HCT116 (cell line): ENCODE data around the gene SLC2A13. TPM values are rescaled to one million over a fixed set of nuclear protein-coding genes. Genes with fewer than 3 reads are reported as not detected.

Source experiments
- ATAC-seq: fragments of 200-7000 bp; cut with Tn5 transposase; 2 replicates; pipeline ENCODE4 v1.9.1; 2020; ENCODE audit warnings: mild to moderate bottlenecking, moderate library complexity
- BruUV-seq: library from RNA; stranded (reverse); fragments of 400-500 nt; replicated peaks from 2 replicates; lab custom pipeline; 2021; lab: Mats Ljungman, UMichigan
- CTCF ChIA-PET: fragments of 300-600 bp; sonication (Branson Sonifier 250); formaldehyde crosslinking; loops from one replicate; lab custom pipeline; 2021; ENCODE audit warnings: antibody characterized with exemption; lab: Charles Lee
- POLR2A ChIA-PET: fragments of 300-600, 350-600 bp; sonication (Branson Sonifier 250); formaldehyde crosslinking; loops from one replicate; lab custom pipeline; 2021; ENCODE audit warnings: antibody characterized with exemption; lab: Charles Lee
- RAD21 ChIA-PET, 2 experiments: fragments of 300-600 bp; sonication (Branson Sonifier 250); formaldehyde crosslinking; loops; one replicate each; lab custom pipeline; 2023; ENCODE audit warnings: low total read pairs in 2 of 2; ENCODE audit not compliant: uncharacterized antibody in 2 of 2, unreplicated experiment in 2 of 2, low non-redundant PET in 1 of 2; lab: Charles Lee
- DNase-seq: peaks from one replicate; pipeline ENCODE4 v3.0.0-alpha.2; 2010; ENCODE audit warnings: low read depth, low spot score
- H2AFZ ChIP-seq: fragments of 200-600 bp; shearing (Covaris generic), sonication (generic); 2 replicates; pipeline ENCODE4 v1.6.1; 2017; ENCODE audit warnings: low read depth, mixed run types, mixed read lengths, antibody characterized with exemption, low read length; ENCODE audit not compliant: poor library complexity, severe bottlenecking
- H3K27ac ChIP-seq: 2 replicates; pipeline ENCODE4 v1.5.1; 2012; ENCODE audit warnings: low read depth, low read length
- H3K27me3 ChIP-seq: fragments of 200-600 bp; sonication (generic); 2 replicates; pipeline ENCODE4 v1.6.1; 2016; ENCODE audit warnings: mixed run types, low read length, mixed read lengths; ENCODE audit not compliant: insufficient read depth
- H3K36me3 ChIP-seq, 2 experiments: fragments of 200-500 bp in 1 of 2; fragments of 200-600 bp in 1 of 2; sonication (Bioruptor generic) in 1 of 2; sonication (generic) in 1 of 2; 2 replicates each; pipeline versions ENCODE4 v1.5.1 to v1.6.1; 2014 to 2016; ENCODE audit warnings: low read length in 2 of 2, inconsistent platforms in 1 of 2, mixed read lengths in 1 of 2, mixed run types in 1 of 2; ENCODE audit not compliant: insufficient read depth in 2 of 2, control insufficient read depth in 1 of 2
- H3K4me1 ChIP-seq, 2 experiments: fragments of 200-600 bp in 1 of 2; sonication (generic) in 1 of 2; 2 replicates each; pipeline versions ENCODE4 v1.5.1 to v1.6.1; 2012 to 2017; ENCODE audit warnings: low read length in 2 of 2, inconsistent platforms in 1 of 2, mild to moderate bottlenecking in 1 of 2, mixed read lengths in 1 of 2, mixed run types in 1 of 2, moderate library complexity in 1 of 2; ENCODE audit not compliant: insufficient read depth in 2 of 2, control insufficient read depth in 1 of 2
- H3K4me2 ChIP-seq: fragments of 200-600 bp; sonication (generic); 2 replicates; pipeline ENCODE4 v1.6.1; 2017; ENCODE audit warnings: mixed run types, low read length, mixed read lengths
- H3K4me3 ChIP-seq, 2 experiments: fragments of 200-600 bp in 1 of 2; sonication (generic) in 1 of 2; replicated peaks in 1 of 2; 2 replicates each; pipeline ENCODE4 v1.5.1; 2011 to 2016; ENCODE audit warnings: low read length in 2 of 2, control low read depth in 1 of 2, low read depth in 1 of 2, mild to moderate bottlenecking in 1 of 2, mixed read lengths in 1 of 2, mixed run types in 1 of 2
- H3K79me2 ChIP-seq: fragments of 200-600 bp; sonication (generic); 2 replicates; pipeline ENCODE4 v1.6.1; 2017; ENCODE audit warnings: mild to moderate bottlenecking, mixed run types, low read length, moderate library complexity, mixed read lengths; ENCODE audit not compliant: insufficient read depth
- H3K9ac ChIP-seq: fragments of 200-600 bp; sonication (generic); 2 replicates; pipeline ENCODE4 v1.6.1; 2016; ENCODE audit warnings: low read length, mixed read lengths
- H3K9me2 ChIP-seq: fragments of 200-600 bp; sonication (generic), shearing (Covaris generic); 2 replicates; pipeline ENCODE4 v1.6.1; 2017; ENCODE audit warnings: mixed run types, mild to moderate bottlenecking, moderate library complexity; ENCODE audit not compliant: insufficient read depth
- H3K9me3 ChIP-seq, 2 experiments: fragments of 200-500 bp in 1 of 2; fragments of 200-600 bp in 1 of 2; sonication (Bioruptor generic) in 1 of 2; sonication (generic) in 1 of 2; 2 replicates each; pipeline ENCODE4 v1.6.1; 2014 to 2017; ENCODE audit warnings: low read length in 2 of 2, mixed read lengths in 2 of 2, inconsistent platforms in 1 of 2, low read depth in 1 of 2, mild to moderate bottlenecking in 1 of 2, mixed run types in 1 of 2, moderate library complexity in 1 of 2; ENCODE audit not compliant: control insufficient read depth in 1 of 2, insufficient read depth in 1 of 2
- H4K20me1 ChIP-seq: fragments of 200-600 bp; sonication (generic), shearing (Covaris generic); 2 replicates; pipeline ENCODE4 v1.6.1; 2017; ENCODE audit warnings: mixed run types, mild to moderate bottlenecking, moderate library complexity; ENCODE audit not compliant: insufficient read depth
- CBX3 ChIP-seq: IDR thresholded peaks from 2 replicates; pipeline ENCODE4 v1.6.1; 2012; ENCODE audit warnings: low read depth
- CTCF ChIP-seq, 3 experiments: fragments of 200-600 bp in 1 of 3; sonication (generic) in 1 of 3; IDR thresholded peaks in 2 of 3; conservative IDR thresholded peaks in 1 of 3; 2 replicates each; pipeline ENCODE4 v1.5.1; 2012 to 2017; ENCODE audit warnings: low read depth in 2 of 3, low read length in 2 of 3, antibody characterized with exemption in 1 of 3, borderline replicate concordance in 1 of 3, control low read depth in 1 of 3, mild to moderate bottlenecking in 1 of 3, mixed read lengths in 1 of 3, mixed run types in 1 of 3, moderate library complexity in 1 of 3; ENCODE audit not compliant: insufficient read depth in 1 of 3
- EGR1 ChIP-seq: IDR thresholded peaks from 2 replicates; pipeline ENCODE4 v1.6.1; 2012; ENCODE audit warnings: low read depth
- ELF1 ChIP-seq: IDR thresholded peaks from 2 replicates; pipeline ENCODE4 v1.6.1; 2012; ENCODE audit warnings: low read depth, borderline replicate concordance
- EZH2phosphoT487 ChIP-seq: fragments of 200-600 bp; IDR thresholded peaks from 2 replicates; pipeline ENCODE4 v1.6.1; 2018; ENCODE audit warnings: antibody characterized with exemption, borderline replicate concordance
- FOSL1 ChIP-seq: IDR thresholded peaks from 2 replicates; pipeline ENCODE4 v1.6.1; 2012; ENCODE audit warnings: low read depth
- JUND ChIP-seq: IDR thresholded peaks from 2 replicates; pipeline ENCODE4 v1.6.1; 2012
- POLR2A ChIP-seq: IDR thresholded peaks from 2 replicates; pipeline ENCODE4 v1.7.0; 2011; ENCODE audit warnings: borderline replicate concordance; ENCODE audit not compliant: insufficient read depth, insufficient read length; ENCODE audit errors: extremely low read depth
- POLR2AphosphoS5 ChIP-seq: IDR thresholded peaks from 2 replicates; pipeline ENCODE4 v1.6.1; 2011; ENCODE audit warnings: mild to moderate bottlenecking, low read depth, low read length, moderate library complexity
- RAD21 ChIP-seq: IDR thresholded peaks from 2 replicates; pipeline ENCODE4 v1.6.1; 2012; ENCODE audit warnings: low read depth, mild to moderate bottlenecking
- REST ChIP-seq: IDR thresholded peaks from 2 replicates; pipeline ENCODE4 v1.6.1; 2012; ENCODE audit warnings: low read depth
- SIN3A ChIP-seq: IDR thresholded peaks from 2 replicates; pipeline ENCODE4 v1.6.1; 2012; ENCODE audit warnings: low read depth
- TCF7L2 ChIP-seq: IDR thresholded peaks from 2 replicates; pipeline ENCODE4 v1.7.0; 2011; ENCODE audit warnings: borderline replicate concordance, inconsistent platforms; ENCODE audit not compliant: insufficient read depth, insufficient read length; ENCODE audit errors: extremely low read depth
- YY1 ChIP-seq: IDR thresholded peaks from 2 replicates; pipeline ENCODE4 v1.6.1; 2011; ENCODE audit warnings: low read length, low read depth, moderate library complexity, mild to moderate bottlenecking; ENCODE audit not compliant: insufficient replicate concordance; ENCODE audit errors: extremely low read depth
- ZBTB33 ChIP-seq: IDR thresholded peaks from 2 replicates; pipeline ENCODE4 v1.6.1; 2011; ENCODE audit warnings: mild to moderate bottlenecking, low read length, moderate library complexity; ENCODE audit not compliant: insufficient replicate concordance; ENCODE audit errors: extremely low read depth
- ZFX ChIP-seq: fragments of 450-650 bp; IDR thresholded peaks from 2 replicates; pipeline ENCODE4 v1.6.1; 2017
- ZNF274 ChIP-seq: fragments of 200-500 bp; sonication (Bioruptor generic); IDR thresholded peaks from 2 replicates; pipeline ENCODE4 v1.6.1; 2014; ENCODE audit warnings: mild to moderate bottlenecking, low read depth, low read length, inconsistent platforms
- intact Hi-C: fragments of 100-400 bp; cut with micrococcal nuclease; formaldehyde crosslinking; loops from 2 replicates; pipeline ENCODE4 v1.10.0; 2022
- total RNA-seq: library from RNA; stranded (reverse); gene quantifications from one replicate; pipeline ENCODE4 v1.2.1, GENCODE V29; 2021; ENCODE audit not compliant: unreplicated experiment

SLC2A13 gene
- total RNA-seq, 1 experiment from 2014 or later = 6.8 TPM

GRCh38 chr12:39935275-39935674, 170.6 kb downstream of the SLC2A13 start:
- Histone ChIP-seq H3K4me3 (no peak overlapping the region), H3K4me2 (no peak overlapping the region), H3K4me1 (no peaks in the 10 kb centered on the region), H3K27me3 (no peaks in the 10 kb centered on the region), H2AFZ (no peak overlapping the region), H4K20me1 (no peaks in the 10 kb centered on the region), H3K36me3 (no peaks in the 10 kb centered on the region), H3K79me2 (no peaks in the 10 kb centered on the region), H3K9me2 (no peaks in the 10 kb centered on the region), H3K9me3 (no peaks in the 10 kb centered on the region), H3K9ac (no peak overlapping the region), H3K27ac (no peak overlapping the region)
- intact Hi-C loops = no loop called here
- ChIA-PET POLR2A (no interaction called here), RAD21 (no interaction called here), CTCF (no interaction called here)
- no peak for DNase-seq
- no peak for ATAC-seq
- BruUV-seq = no TSS peak
- no peak for TF ChIP-seq TCF7L2
- TF ChIP-seq ZNF274 = no peak
- TF ChIP-seq ELF1 = no peak
- no peak for TF ChIP-seq CBX3
- no peak for TF ChIP-seq SIN3A
- TF ChIP-seq JUND = no peak
- TF ChIP-seq CTCF (IDR thresholded peaks at IDR 0.05 in 2 of 3, conservative IDR thresholded peaks at IDR 0.05 in 1 of 3; ENCODE audit: borderline replicate concordance in 1 of 3, insufficient read depth in 1 of 3, low read depth in 2 of 3, low read length in 2 of 3) = no peak
- no peak for TF ChIP-seq ZBTB33
- TF ChIP-seq FOSL1 = no peak
- no peak for TF ChIP-seq EGR1
- TF ChIP-seq REST = no peak
- TF ChIP-seq YY1 = no peak
- TF ChIP-seq EZH2phosphoT487 = no peak
- no peak for TF ChIP-seq RAD21
- TF ChIP-seq POLR2AphosphoS5 = no peak
- no peak for TF ChIP-seq ZFX
- no peak for TF ChIP-seq POLR2A
